Measurements from ENCODE around the gene INKA1.
"Not testable (repeated sequence)": the region's sequence is repeated elsewhere in the genome, so short reads cannot be mapped to it uniquely, and the experiment has no call there.

INKA1 gene

DNA sequence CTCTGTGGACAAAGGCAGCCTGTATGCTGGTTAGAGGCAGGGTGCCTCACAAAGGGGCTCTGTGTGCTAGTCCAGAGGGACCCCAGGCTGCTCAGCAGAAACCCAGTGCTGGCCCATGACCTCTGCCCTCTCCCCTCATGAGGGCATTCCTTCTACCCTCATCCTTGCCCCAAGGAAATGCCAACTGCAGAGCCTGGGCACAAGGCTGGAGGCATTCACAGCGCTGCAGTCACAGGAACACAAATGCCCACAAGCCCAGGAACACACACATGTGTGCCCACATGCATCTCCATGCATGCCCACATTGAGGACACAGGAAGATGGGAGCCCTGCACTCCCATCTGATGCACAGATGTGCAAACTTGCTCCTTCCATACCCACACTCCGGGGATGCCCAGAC, 3.8 kb downstream of the INKA1 start:
- Histone ChIP-seq H3K4me3 (ENCODE audit: low read depth in 1 of 5, low read length in 5 of 5) (peak overlapping the region in 2 of 5 donors; percentile 8 to 46), H3K9me3 (ENCODE audit: control insufficient read depth in 5 of 5, low read length in 5 of 5) (no peaks in the 10 kb centered on the region), H3K4me1 (ENCODE audit: control insufficient read depth in 5 of 5, insufficient read depth in 5 of 5, low read length in 5 of 5) (peaks cover 16 to 76% (median 55%) of the 10 kb centered on the region in 5 donors), H3K9ac (ENCODE audit: low read length in 5 of 5) (peak overlapping the region in 1 of 5 donors; percentile 36), H3K27me3 (ENCODE audit: control insufficient read depth in 5 of 5, insufficient read depth in 4 of 5, low read length in 5 of 5) (no peaks in the 10 kb centered on the region), H3K36me3 (ENCODE audit: control insufficient read depth in 5 of 5, insufficient read depth in 5 of 5, low read length in 5 of 5) (peaks cover 0 to 44% (median 37%) of the 10 kb centered on the region in 5 donors), H3K27ac (ENCODE audit: low read depth, low read length) (peak overlapping the region; percentile 54)

DNA sequence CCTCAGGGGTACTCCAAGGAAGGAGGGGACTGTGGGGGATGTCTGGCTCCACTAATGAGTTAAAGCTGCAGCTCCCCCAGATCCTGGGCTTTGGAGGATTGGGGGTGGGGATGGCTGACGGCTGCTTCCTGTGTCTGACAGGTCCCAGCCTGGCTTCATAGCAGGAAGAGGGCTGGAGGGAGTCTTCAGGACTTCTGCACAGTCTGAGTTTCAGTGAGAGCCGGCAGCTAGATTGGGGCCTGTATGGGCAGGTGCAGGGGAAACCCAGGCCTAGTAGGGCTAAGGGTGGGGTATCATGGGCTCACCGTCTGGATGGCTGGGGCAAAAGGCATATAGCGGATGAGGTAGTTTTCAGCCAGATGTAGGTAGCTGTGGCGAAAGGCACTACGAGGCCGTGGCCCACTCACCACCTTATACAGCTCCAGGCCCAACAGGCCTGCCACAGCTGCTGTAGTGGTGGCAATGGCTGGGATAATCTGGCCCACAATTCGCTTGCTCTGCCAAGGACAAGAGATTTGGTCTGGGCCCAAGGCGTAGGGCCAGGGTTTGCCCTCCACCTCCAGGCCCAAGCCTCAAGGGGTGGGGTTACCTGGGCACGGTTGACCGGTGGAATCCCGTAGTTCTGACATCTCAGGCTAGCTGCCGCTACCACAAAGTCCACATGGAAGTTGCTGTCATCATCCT, 4.5 kb downstream of the INKA1 start:
- Histone ChIP-seq H3K9ac (ENCODE audit: low read length in 5 of 5) (no peak overlapping the region), H3K4me1 (ENCODE audit: control insufficient read depth in 5 of 5, insufficient read depth in 5 of 5, low read length in 5 of 5) (peaks cover 17 to 79% (median 59%) of the 10 kb centered on the region in 5 donors), H3K9me3 (ENCODE audit: control insufficient read depth in 5 of 5, low read length in 5 of 5) (no peaks in the 10 kb centered on the region), H3K27me3 (ENCODE audit: control insufficient read depth in 5 of 5, insufficient read depth in 4 of 5, low read length in 5 of 5) (no peaks in the 10 kb centered on the region), H3K4me3 (ENCODE audit: low read depth in 1 of 5, low read length in 5 of 5) (no peak overlapping the region), H3K27ac (ENCODE audit: low read depth, low read length) (no peak overlapping the region), H3K36me3 (ENCODE audit: control insufficient read depth in 5 of 5, insufficient read depth in 5 of 5, low read length in 5 of 5) (peaks cover 0 to 50% (median 43%) of the 10 kb centered on the region in 5 donors)

DNA sequence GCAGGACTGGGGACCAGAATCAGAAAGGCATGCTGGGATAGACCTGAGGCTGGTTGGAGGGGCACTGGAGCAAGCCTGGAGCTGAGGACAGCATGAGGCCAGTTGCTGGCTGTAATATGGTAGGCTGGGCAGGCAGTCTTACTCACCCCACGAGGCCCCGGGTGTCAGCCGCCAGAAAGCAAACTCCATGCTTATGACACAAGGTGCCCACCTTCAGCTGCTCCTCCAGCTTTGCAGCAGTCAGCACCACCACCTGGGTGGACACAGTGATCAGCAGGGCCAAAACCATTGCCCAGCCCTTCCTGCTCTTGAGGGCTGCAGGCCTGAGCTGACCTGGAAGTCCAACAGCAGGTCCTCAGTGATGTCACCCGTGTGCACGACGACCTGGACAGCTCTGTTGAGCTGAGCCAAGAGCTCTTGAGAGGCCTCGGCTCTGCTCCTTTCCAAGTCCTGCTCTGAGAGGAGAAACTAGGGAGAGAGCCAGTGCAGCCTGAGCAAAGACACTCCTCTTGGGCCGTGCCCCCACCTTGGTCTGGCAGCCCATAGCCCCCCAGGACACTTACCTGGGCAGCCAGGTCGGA, 9.9 kb downstream of the INKA1 start:
- Histone ChIP-seq H3K27me3 (ENCODE audit: control insufficient read depth in 5 of 5, insufficient read depth in 4 of 5, low read length in 5 of 5) (no peaks in the 10 kb centered on the region), H3K27ac (ENCODE audit: low read depth, low read length) (no peak overlapping the region), H3K9me3 (ENCODE audit: control insufficient read depth in 5 of 5, low read length in 5 of 5) (no peaks in the 10 kb centered on the region), H3K36me3 (ENCODE audit: control insufficient read depth in 5 of 5, insufficient read depth in 5 of 5, low read length in 5 of 5) (peaks cover 0 to 45% (median 38%) of the 10 kb centered on the region in 5 donors), H3K9ac (ENCODE audit: low read length in 5 of 5) (peak overlapping the region in 4 of 5 donors; percentile 69 to 79 (median 74)), H3K4me3 (ENCODE audit: low read depth in 1 of 5, low read length in 5 of 5) (peak overlapping the region; percentile 67 to 86 (median 78)), H3K4me1 (ENCODE audit: control insufficient read depth in 5 of 5, insufficient read depth in 5 of 5, low read length in 5 of 5) (peaks cover 10 to 48% (median 29%) of the 10 kb centered on the region in 5 donors)

DNA sequence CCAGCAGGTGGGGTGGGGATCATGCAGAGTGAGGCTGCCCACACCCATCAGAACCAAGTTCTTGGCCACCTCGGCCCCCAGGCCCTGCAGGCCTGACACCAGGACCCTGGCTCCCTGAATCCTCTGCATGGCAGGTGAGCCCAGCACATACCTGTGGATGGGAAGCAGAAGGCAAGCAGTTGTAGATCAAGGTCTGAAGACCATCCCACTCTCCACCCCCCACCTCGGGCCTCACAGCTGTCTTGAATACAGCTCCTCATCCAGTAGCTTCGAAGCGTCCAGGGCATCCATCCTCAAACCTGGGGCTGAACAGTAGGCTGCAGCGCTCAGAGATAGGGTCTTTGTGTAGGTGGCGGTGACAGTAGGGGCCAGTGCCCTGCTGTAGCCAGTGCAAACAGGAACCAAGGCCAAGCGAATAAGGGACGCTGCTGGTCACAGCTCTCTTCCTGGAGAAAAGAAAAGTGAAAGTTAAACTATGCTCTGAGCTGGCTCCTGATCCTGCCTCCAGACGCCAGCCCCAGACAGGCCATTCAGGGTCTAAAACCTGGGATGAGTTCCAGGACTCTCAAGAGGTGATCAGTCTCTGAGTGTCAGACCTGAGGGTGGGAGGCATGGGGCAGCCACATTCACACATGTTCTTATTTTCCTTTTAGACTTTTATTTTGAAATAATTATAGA, 10.6 kb downstream of the INKA1 start, which contains the start of gene UBA7:
UBA7 (minus strand) TSS at position 457 of the 678 bp plus-strand sequence; CDS start at position 291, 166 bp downstream.
- no peaks in the 10 kb centered on the region for H3K9me3 ChIP-seq (ENCODE audit: control insufficient read depth in 5 of 5, low read length in 5 of 5)
- H3K9ac ChIP-seq (ENCODE audit: low read length in 5 of 5), result peak within 1 kb of the TSS; percentile 69 to 79 (median 77)
- H3K4me1 ChIP-seq (ENCODE audit: control insufficient read depth in 5 of 5, insufficient read depth in 5 of 5, low read length in 5 of 5), result peaks cover 10 to 43% (median 29%) of the 10 kb centered on the region in 5 donors
- no peaks in the 10 kb centered on the region for H3K27me3 ChIP-seq (ENCODE audit: control insufficient read depth in 5 of 5, insufficient read depth in 4 of 5, low read length in 5 of 5)
- H3K36me3 ChIP-seq (ENCODE audit: control insufficient read depth in 5 of 5, insufficient read depth in 5 of 5, low read length in 5 of 5), result peaks cover 0 to 39% (median 35%) of the 10 kb centered on the region in 5 donors
- peak within 1 kb of the TSS; percentile 67 to 96 (median 84) for H3K4me3 ChIP-seq (ENCODE audit: low read depth in 1 of 5, low read length in 5 of 5)
- peak within 1 kb of the TSS; percentile 59 for H3K27ac ChIP-seq (ENCODE audit: low read depth, low read length)

DNA sequence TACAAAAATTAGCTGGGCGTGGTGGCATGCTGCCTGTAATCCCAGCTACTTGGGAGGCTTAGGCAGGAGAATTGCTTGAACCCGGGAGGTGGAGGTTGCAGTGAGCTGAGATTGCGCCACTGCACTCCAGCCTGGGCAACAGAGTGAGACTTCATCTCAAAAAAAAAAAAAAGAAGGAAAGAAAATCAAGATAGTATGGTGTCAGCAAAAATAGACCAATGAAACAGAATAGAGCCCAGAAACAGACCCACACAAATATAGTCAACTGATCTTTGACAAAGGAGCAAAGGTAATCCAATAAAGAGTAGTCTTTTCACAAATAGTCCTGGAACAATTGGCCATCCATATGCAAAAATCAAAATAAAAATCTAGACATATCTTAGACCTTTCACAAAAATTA, 20.1 kb downstream of the INKA1 start:
- H3K27ac ChIP-seq (ENCODE audit: low read depth, low read length); H3K4me3 ChIP-seq (ENCODE audit: low read depth in 1 of 5, low read length in 5 of 5); H3K9me3 ChIP-seq (ENCODE audit: control insufficient read depth in 5 of 5, low read length in 5 of 5); H3K36me3 ChIP-seq (ENCODE audit: control insufficient read depth in 5 of 5, insufficient read depth in 5 of 5, low read length in 5 of 5); H3K27me3 ChIP-seq (ENCODE audit: control insufficient read depth in 5 of 5, insufficient read depth in 4 of 5, low read length in 5 of 5); H3K4me1 ChIP-seq (ENCODE audit: control insufficient read depth in 5 of 5, insufficient read depth in 5 of 5, low read length in 5 of 5); H3K9ac ChIP-seq (ENCODE audit: low read length in 5 of 5): not testable (repeated sequence)

DNA sequence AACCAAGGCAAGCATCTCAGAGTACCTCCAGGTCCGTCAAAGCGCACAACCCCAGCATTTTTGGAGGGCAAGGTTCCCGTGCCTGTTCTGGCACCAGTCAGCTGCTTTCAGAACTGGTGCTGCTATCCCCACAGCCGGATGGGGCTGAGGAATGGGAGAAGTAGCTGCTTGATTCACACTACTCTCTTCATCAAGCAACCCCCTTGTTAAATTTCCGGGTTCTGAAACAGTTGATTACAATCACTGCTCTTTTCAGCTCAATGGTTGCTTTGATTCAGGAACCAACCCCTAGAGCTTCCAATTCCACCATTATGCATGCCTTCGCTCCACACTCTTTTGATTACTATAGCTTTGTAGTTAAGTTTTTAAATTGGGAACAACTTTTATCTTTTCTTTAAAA, 23.0 kb downstream of the INKA1 start:
- H3K27me3 ChIP-seq (ENCODE audit: control insufficient read depth in 5 of 5, insufficient read depth in 4 of 5, low read length in 5 of 5), result no peaks in the 10 kb centered on the region
- H3K4me1 ChIP-seq (ENCODE audit: control insufficient read depth in 5 of 5, insufficient read depth in 5 of 5, low read length in 5 of 5), result no peaks in the 10 kb centered on the region
- no peak overlapping the region for H3K27ac ChIP-seq (ENCODE audit: low read depth, low read length)
- H3K36me3 ChIP-seq (ENCODE audit: control insufficient read depth in 5 of 5, insufficient read depth in 5 of 5, low read length in 5 of 5), result peaks cover 0 to 13% (median 3%) of the 10 kb centered on the region in 5 donors
- no peak overlapping the region for H3K9ac ChIP-seq (ENCODE audit: low read length in 5 of 5)
- H3K9me3 ChIP-seq (ENCODE audit: control insufficient read depth in 5 of 5, low read length in 5 of 5), result no peaks in the 10 kb centered on the region
- H3K4me3 ChIP-seq (ENCODE audit: low read depth in 1 of 5, low read length in 5 of 5), result no peak overlapping the region

DNA sequence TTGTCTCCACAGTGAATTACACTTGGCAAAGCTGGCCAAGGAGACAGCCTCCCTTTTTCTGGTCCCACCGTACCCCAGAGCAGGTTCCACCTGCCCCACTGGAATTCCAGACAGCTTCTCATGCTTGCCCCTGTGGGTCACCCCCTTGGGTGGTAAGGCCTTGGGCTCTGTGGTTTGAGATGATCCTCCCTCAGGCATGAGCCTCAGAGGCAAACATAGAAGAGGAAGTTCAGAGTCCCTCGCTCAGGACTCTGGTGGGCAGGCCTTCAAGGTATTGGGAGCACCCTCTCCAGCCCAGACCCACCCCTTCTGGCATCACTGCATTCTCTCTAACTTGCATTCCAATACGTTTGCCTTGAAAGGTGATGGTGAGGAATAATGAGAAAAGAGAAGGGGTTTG, 28.3 kb downstream of the INKA1 start:
- no peak overlapping the region for H3K27ac ChIP-seq (ENCODE audit: low read depth, low read length)
- peaks cover 0 to 18% (median 5%) of the 10 kb centered on the region in 5 donors for H3K36me3 ChIP-seq (ENCODE audit: control insufficient read depth in 5 of 5, insufficient read depth in 5 of 5, low read length in 5 of 5)
- no peak overlapping the region for H3K9ac ChIP-seq (ENCODE audit: low read length in 5 of 5)
- H3K4me3 ChIP-seq (ENCODE audit: low read depth in 1 of 5, low read length in 5 of 5), result no peak overlapping the region
- H3K27me3 ChIP-seq (ENCODE audit: control insufficient read depth in 5 of 5, insufficient read depth in 4 of 5, low read length in 5 of 5), result no peaks in the 10 kb centered on the region
- H3K4me1 ChIP-seq (ENCODE audit: control insufficient read depth in 5 of 5, insufficient read depth in 5 of 5, low read length in 5 of 5), result no peaks in the 10 kb centered on the region
- H3K9me3 ChIP-seq (ENCODE audit: control insufficient read depth in 5 of 5, low read length in 5 of 5), result no peaks in the 10 kb centered on the region

DNA sequence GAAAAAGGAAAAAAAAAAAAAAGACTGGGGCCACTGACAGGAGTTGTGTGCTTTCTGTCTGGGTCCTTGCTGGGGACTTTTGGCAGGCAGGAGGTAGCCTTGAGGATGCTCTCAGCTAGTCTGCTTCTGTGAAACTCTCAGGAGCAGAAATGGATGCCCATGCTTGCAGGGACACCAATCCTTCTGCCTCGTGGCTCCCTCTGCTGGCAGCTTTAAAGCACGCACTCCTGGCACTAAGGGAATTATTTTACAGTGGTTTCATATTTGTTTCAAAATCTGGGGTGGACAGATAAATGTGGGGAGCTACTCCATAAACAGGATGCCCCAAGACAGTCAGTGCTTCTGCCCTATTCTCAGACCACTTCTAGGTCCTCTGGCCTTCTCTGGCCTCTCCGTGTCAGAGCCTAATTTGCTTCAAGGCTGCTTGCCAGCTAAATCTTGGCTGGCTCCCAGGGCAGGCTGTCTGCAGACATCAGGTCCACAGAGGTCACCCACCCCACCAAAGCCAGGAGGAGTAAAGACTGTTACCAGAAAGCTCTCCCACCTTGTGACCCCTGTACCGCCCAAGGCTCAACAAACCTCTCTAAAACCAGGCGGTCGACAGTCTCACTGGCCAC, 36.2 kb downstream of the INKA1 start:
- peaks cover 9 to 29% (median 22%) of the 10 kb centered on the region in 5 donors for H3K4me1 ChIP-seq (ENCODE audit: control insufficient read depth in 5 of 5, insufficient read depth in 5 of 5, low read length in 5 of 5)
- no peaks in the 10 kb centered on the region for H3K27me3 ChIP-seq (ENCODE audit: control insufficient read depth in 5 of 5, insufficient read depth in 4 of 5, low read length in 5 of 5)
- no peak overlapping the region for H3K9ac ChIP-seq (ENCODE audit: low read length in 5 of 5)
- H3K36me3 ChIP-seq (ENCODE audit: control insufficient read depth in 5 of 5, insufficient read depth in 5 of 5, low read length in 5 of 5), result no peaks in the 10 kb centered on the region
- no peak overlapping the region for H3K27ac ChIP-seq (ENCODE audit: low read depth, low read length)
- H3K4me3 ChIP-seq (ENCODE audit: low read depth in 1 of 5, low read length in 5 of 5), result peak overlapping the region in 3 of 5 donors; percentile 32 to 51 (median 45)
- no peaks in the 10 kb centered on the region for H3K9me3 ChIP-seq (ENCODE audit: control insufficient read depth in 5 of 5, low read length in 5 of 5)

DNA sequence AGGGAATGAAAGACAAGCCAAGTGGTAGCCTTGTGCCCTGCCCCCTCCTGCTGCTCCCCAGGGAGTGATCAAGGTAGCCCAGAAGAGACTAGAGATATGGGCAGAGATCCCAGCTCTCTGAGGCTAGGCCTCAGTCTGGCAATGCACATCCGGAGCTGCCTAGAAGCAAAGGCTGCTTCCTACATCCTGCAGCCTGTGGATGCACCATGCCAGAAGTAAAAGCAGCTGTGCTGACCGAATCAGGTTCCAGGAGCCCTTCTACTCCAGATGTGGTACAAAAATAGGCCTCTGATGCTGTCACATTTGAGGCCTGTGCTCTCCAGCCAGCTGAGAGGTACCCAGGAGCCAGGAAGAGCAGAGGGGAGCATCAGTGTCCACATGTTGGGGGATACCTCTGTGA, 37.3 kb downstream of the INKA1 start:
- Histone ChIP-seq H3K27me3 (ENCODE audit: control insufficient read depth in 5 of 5, insufficient read depth in 4 of 5, low read length in 5 of 5) (no peaks in the 10 kb centered on the region), H3K36me3 (ENCODE audit: control insufficient read depth in 5 of 5, insufficient read depth in 5 of 5, low read length in 5 of 5) (no peaks in the 10 kb centered on the region), H3K4me1 (ENCODE audit: control insufficient read depth in 5 of 5, insufficient read depth in 5 of 5, low read length in 5 of 5) (peaks cover 9 to 29% (median 22%) of the 10 kb centered on the region in 5 donors), H3K4me3 (ENCODE audit: low read depth in 1 of 5, low read length in 5 of 5) (no peak overlapping the region), H3K27ac (ENCODE audit: low read depth, low read length) (no peak overlapping the region), H3K9me3 (ENCODE audit: control insufficient read depth in 5 of 5, low read length in 5 of 5) (no peaks in the 10 kb centered on the region), H3K9ac (ENCODE audit: low read length in 5 of 5) (peak overlapping the region in 1 of 5 donors; percentile 10)

Data from subcutaneous abdominal adipose tissue (tissue), 5 donors.